HEK293 (cell line): Measurements from ENCODE around the gene GNB2.
"Not testable (repeated sequence)": the region's sequence is repeated elsewhere in the genome, so short reads cannot be mapped to it uniquely, and the experiment has no call there.

Experiments used
- CTCF ChIA-PET: fragments of 350-600 bp; formaldehyde crosslinking; extraction: SDS; loops from one replicate; lab custom pipeline; 2021; ENCODE audit warnings: antibody characterized with exemption; lab: Yijun Ruan, JAX
- POLR2A ChIA-PET: fragments of 300-600 bp; formaldehyde crosslinking; extraction: SDS; loops from one replicate; lab custom pipeline; 2020; ENCODE audit warnings: antibody characterized with exemption, inconsistent platforms; lab: Yijun Ruan, JAX
- H3K27ac ChIP-seq: fragments of 200-500 bp; sonication (Bioruptor generic); 2 replicates; pipeline ENCODE4 v1.5.1; 2014; ENCODE audit warnings: low read depth, low read length, control low read depth, inconsistent platforms; ENCODE audit errors: extremely low read depth
- H3K36me3 ChIP-seq, 2 experiments: fragments of 200-500 bp in 1 of 2; sonication (Bioruptor generic) in 1 of 2; 1 replicate in 1 of 2; 2 replicates in 1 of 2; pipeline ENCODE4 v1.5.1; 2014 to 2017; ENCODE audit warnings: inconsistent platforms in 2 of 2, low read length in 2 of 2; ENCODE audit not compliant: control insufficient read depth in 2 of 2, insufficient read depth in 1 of 2
- H3K4me1 ChIP-seq: fragments of 200-500 bp; sonication (Bioruptor generic); 2 replicates; pipeline ENCODE4 v1.5.1; 2014; ENCODE audit warnings: mild to moderate bottlenecking, low read length, inconsistent platforms; ENCODE audit not compliant: control insufficient read depth, insufficient read depth
- H3K4me3 ChIP-seq: 2 replicates; pipeline ENCODE4 v1.5.1; 2011; ENCODE audit warnings: low read depth, mild to moderate bottlenecking, control low read depth, low read length, moderate library complexity
- H3K9me3 ChIP-seq: fragments of 200-500 bp; sonication (Bioruptor generic); 2 replicates; pipeline ENCODE4 v1.5.1; 2014; ENCODE audit warnings: low read depth, low read length, inconsistent platforms; ENCODE audit not compliant: control insufficient read depth, insufficient read depth
- PRDM1 ChIP-seq: fragments of 450-650 bp; formaldehyde crosslinking; IDR thresholded peaks from 2 replicates; pipeline ENCODE4; 2016; ENCODE audit warnings: missing biosample characterization, missing genetic modification characterization
- ZNF121 ChIP-seq: fragments of 450-650 bp; formaldehyde crosslinking; IDR thresholded peaks from 2 replicates; pipeline ENCODE4 v1.5.1; 2016; ENCODE audit warnings: missing biosample characterization, missing genetic modification characterization
- ZNF24 ChIP-seq: fragments of 450-650 bp; formaldehyde crosslinking; IDR thresholded peaks from 2 replicates; pipeline ENCODE4 v1.5.1; 2016; ENCODE audit warnings: missing biosample characterization, missing genetic modification characterization
- ZSCAN18 ChIP-seq: fragments of 450-650 bp; formaldehyde crosslinking; IDR thresholded peaks from 2 replicates; pipeline ENCODE4 v1.5.1; 2016; ENCODE audit warnings: missing biosample characterization, missing genetic modification characterization
- TF ChIP-seq, protein P1 (sequence below): fragments of 450-650 bp; formaldehyde crosslinking; conservative IDR thresholded peaks from 2 replicates; pipeline ENCODE4 v1.5.1; 2016; ENCODE audit warnings: low read depth, missing biosample characterization, missing genetic modification characterization

Gene GNB2

DNA sequence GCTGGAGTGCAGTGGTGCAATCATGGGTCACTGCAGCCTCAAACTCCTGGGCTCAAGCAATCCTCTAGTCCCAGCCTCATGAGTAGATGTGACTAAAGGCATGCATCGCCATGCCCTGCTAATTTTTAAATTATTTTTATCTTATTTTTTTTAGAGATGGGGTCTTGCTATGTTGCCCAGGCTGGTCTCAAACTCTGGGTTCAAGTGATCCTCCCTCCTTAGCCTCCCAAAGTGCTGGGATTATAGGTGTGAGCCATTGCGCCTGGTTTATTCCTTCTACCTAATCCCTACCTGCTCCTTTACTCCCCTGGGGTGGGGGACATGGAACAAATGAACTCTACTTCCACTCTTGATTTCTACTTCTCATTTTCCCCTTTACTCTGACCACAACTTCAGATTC lies 50.8 kb downstream of the GNB2 start:
- not testable (repeated sequence) for H3K9me3 ChIP-seq
- peak; percentile 93 for TF ChIP-seq ZNF121 (tag by site-specific recombination)

GRCh38 chr7:100726996-100727761 lies 53.6 kb downstream of the GNB2 start:
- ChIA-PET CTCF (interaction anchor here (0.6 to 10.1 kb wide), 6 partner anchors 11 to 180 kb away, joined by 3 to 100 read pairs (median 4); partner anchors contain the start of gene POP7), POLR2A (interaction anchor here (1.0 to 2.3 kb wide), 2 partner anchors 22 kb away, joined by 3 to 22 read pairs; partner anchors contain the start of gene POP7)
- Histone ChIP-seq H3K36me3 (no peaks in the 10 kb centered on the region), H3K27ac (no peak overlapping the region), H3K9me3 (no peaks in the 10 kb centered on the region), H3K4me1 (no peaks in the 10 kb centered on the region), H3K4me3 (no peak overlapping the region)
- TF ChIP-seq, protein P1, sequence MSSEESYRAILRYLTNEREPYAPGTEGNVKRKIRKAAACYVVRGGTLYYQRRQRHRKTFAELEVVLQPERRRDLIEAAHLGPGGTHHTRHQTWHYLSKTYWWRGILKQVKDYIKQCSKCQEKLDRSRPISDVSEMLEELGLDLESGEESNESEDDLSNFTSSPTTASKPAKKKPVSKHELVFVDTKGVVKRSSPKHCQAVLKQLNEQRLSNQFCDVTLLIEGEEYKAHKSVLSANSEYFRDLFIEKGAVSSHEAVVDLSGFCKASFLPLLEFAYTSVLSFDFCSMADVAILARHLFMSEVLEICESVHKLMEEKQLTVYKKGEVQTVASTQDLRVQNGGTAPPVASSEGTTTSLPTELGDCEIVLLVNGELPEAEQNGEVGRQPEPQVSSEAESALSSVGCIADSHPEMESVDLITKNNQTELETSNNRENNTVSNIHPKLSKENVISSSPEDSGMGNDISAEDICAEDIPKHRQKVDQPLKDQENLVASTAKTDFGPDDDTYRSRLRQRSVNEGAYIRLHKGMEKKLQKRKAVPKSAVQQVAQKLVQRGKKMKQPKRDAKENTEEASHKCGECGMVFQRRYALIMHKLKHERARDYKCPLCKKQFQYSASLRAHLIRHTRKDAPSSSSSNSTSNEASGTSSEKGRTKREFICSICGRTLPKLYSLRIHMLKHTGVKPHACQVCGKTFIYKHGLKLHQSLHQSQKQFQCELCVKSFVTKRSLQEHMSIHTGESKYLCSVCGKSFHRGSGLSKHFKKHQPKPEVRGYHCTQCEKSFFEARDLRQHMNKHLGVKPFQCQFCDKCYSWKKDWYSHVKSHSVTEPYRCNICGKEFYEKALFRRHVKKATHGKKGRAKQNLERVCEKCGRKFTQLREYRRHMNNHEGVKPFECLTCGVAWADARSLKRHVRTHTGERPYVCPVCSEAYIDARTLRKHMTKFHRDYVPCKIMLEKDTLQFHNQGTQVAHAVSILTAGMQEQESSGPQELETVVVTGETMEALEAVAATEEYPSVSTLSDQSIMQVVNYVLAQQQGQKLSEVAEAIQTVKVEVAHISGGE (tag by site-specific recombination) = no peak
- no peak for TF ChIP-seq ZNF24 (tag by site-specific recombination)

More for the DNA sequence above, 50.8 kb downstream of the GNB2 start:
- H3K36me3 ChIP-seq, H3K4me3 ChIP-seq, H3K27ac ChIP-seq, H3K4me1 ChIP-seq: not testable (repeated sequence)
- POLR2A ChIA-PET = interaction anchor here (1.4 kb wide), 1 partner anchor 138 kb away, joined by 4 read pairs; the partner anchor contains the start of genes FBXO24 and LRCH4
- CTCF ChIA-PET = interaction anchor here (0.6 to 10.1 kb wide), 13 partner anchors 8 to 567 kb away, joined by 3 to 100 read pairs (median 5); partner anchors contain the start of genes POP7, SLC12A9 and TRIP6

GRCh38 chr7:100728196-100728595 lies 54.7 kb downstream of the GNB2 start:
- Histone ChIP-seq H3K36me3 (no peaks in the 10 kb centered on the region), H3K4me3 (no peak overlapping the region), H3K9me3 (no peaks in the 10 kb centered on the region), H3K27ac (no peak overlapping the region)
- POLR2A ChIA-PET = interaction anchor here (1.0 kb wide), 1 partner anchor 23 kb away, joined by 3 read pairs; the partner anchor contains the start of gene POP7
- CTCF ChIA-PET = interaction anchor here (0.6 to 2.2 kb wide), 3 partner anchors 10 to 108 kb away, joined by 3 to 16 read pairs (median 5); partner anchors contain the start of gene POP7
- TF ChIP-seq ZSCAN18 (tag by site-specific recombination) = no peak
- peak; percentile 34; the same call in 1 of the 2 replicates for TF ChIP-seq PRDM1 (tag by site-specific recombination)
- TF ChIP-seq, all 188 proteins: peak for 1
- no peaks in the 10 kb centered on the region for H3K4me1 ChIP-seq
